Osteoblast (primary cell): ENCODE measurements around the gene DCAF15. TPM values are rescaled to one million over a fixed set of nuclear protein-coding genes. Genes with fewer than 3 reads are reported as not detected.

Experiments
- DNase-seq: peaks from one replicate; pipeline ENCODE4 v3.0.0; 2011; ENCODE audit warnings: low spot score, mixed read lengths; ENCODE audit not compliant: insufficient read length; ENCODE audit errors: missing footprints
- H2AFZ ChIP-seq: 2 replicates; pipeline ENCODE4 v1.6.0; 2011; ENCODE audit warnings: mild to moderate bottlenecking, low read length
- H3K27ac ChIP-seq: 2 replicates; pipeline ENCODE4 v1.5.1; 2011; ENCODE audit warnings: mild to moderate bottlenecking, low read depth, low read length, moderate library complexity
- H3K27me3 ChIP-seq: 2 replicates; pipeline ENCODE4 v1.6.0; 2012; ENCODE audit warnings: mild to moderate bottlenecking, control low read depth, inconsistent platforms, low read length, moderate library complexity; ENCODE audit not compliant: insufficient read depth
- H3K36me3 ChIP-seq: 2 replicates; pipeline ENCODE4 v1.5.1; 2011; ENCODE audit warnings: mild to moderate bottlenecking, low read length, control low read depth, moderate library complexity; ENCODE audit not compliant: insufficient read depth
- H3K4me1 ChIP-seq: 2 replicates; pipeline ENCODE4 v1.5.1; 2011; ENCODE audit warnings: mild to moderate bottlenecking, low read length, control low read depth, moderate library complexity; ENCODE audit not compliant: insufficient read depth
- H3K4me2 ChIP-seq: 2 replicates; pipeline ENCODE4 v1.6.0; 2011; ENCODE audit warnings: mild to moderate bottlenecking, low read length; ENCODE audit not compliant: insufficient read depth
- H3K4me3 ChIP-seq: fragments of 200-600 bp; sonication (generic); 3 replicates; pipeline ENCODE4 v1.5.1; 2012; ENCODE audit warnings: mild to moderate bottlenecking, low read length, inconsistent platforms; ENCODE audit not compliant: insufficient read depth
- H3K79me2 ChIP-seq: 2 replicates; pipeline ENCODE4 v1.6.0; 2012; ENCODE audit warnings: mild to moderate bottlenecking, low read length, control low read depth, inconsistent platforms; ENCODE audit not compliant: insufficient read depth
- H3K9me3 ChIP-seq: 2 replicates; pipeline ENCODE4 v1.5.1; 2011; ENCODE audit warnings: low read depth, low read length, control low read depth
- H4K20me1 ChIP-seq: 2 replicates; pipeline ENCODE4 v1.6.0; 2012; ENCODE audit warnings: mild to moderate bottlenecking, low read length, control low read depth; ENCODE audit not compliant: insufficient read depth
- total RNA-seq: library from RNA; depleted of rRNA; stranded (reverse); fragments of >200 nt; gene quantifications from 2 replicates; pipeline ENCODE4 v1.2.3, GENCODE V29; 2012
- TF ChIP-seq, protein P1 (sequence below): IDR thresholded peaks from 2 replicates; pipeline ENCODE4 v1.5.1; 2011; ENCODE audit warnings: mild to moderate bottlenecking, low read depth, low read length, moderate library complexity; ENCODE audit errors: extremely low read depth

Gene DCAF15
- total RNA-seq, 1 donor = 11.9 TPM

DNA sequence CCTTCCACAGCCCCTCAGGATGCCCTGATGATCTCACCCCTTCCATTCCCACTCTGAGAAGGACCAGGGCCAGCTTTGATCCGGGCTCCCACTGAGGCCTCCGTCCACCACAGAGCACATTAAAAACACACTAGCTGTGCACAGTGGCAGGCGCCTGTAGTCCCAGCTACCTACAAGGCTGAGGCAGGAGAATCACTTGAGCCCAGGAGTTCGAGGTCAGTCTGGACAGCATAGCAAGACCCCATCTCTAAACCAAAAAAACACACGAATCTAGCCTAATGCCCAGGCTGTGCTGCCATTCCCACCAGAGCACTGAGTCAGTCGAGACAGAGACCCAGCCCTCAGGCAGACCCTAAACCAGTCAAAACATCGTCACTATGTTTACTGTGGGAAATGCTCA is 39.7 kb downstream of the DCAF15 start:
- H3K4me1 ChIP-seq = peaks cover 9% of the 10 kb centered on the region
- H4K20me1 ChIP-seq = peaks cover 5% of the 10 kb centered on the region
- TF ChIP-seq, protein P1, sequence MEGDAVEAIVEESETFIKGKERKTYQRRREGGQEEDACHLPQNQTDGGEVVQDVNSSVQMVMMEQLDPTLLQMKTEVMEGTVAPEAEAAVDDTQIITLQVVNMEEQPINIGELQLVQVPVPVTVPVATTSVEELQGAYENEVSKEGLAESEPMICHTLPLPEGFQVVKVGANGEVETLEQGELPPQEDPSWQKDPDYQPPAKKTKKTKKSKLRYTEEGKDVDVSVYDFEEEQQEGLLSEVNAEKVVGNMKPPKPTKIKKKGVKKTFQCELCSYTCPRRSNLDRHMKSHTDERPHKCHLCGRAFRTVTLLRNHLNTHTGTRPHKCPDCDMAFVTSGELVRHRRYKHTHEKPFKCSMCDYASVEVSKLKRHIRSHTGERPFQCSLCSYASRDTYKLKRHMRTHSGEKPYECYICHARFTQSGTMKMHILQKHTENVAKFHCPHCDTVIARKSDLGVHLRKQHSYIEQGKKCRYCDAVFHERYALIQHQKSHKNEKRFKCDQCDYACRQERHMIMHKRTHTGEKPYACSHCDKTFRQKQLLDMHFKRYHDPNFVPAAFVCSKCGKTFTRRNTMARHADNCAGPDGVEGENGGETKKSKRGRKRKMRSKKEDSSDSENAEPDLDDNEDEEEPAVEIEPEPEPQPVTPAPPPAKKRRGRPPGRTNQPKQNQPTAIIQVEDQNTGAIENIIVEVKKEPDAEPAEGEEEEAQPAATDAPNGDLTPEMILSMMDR = no peak
- no peak overlapping the region for H3K27ac ChIP-seq
- H3K27me3 ChIP-seq = no peaks in the 10 kb centered on the region
- H3K36me3 ChIP-seq = peaks cover 5% of the 10 kb centered on the region
- H3K4me3 ChIP-seq = no peak overlapping the region
- DNase-seq = peak; percentile 66
- peaks cover 11% of the 10 kb centered on the region for H3K79me2 ChIP-seq
- H3K4me2 ChIP-seq = no peak overlapping the region
- H3K9me3 ChIP-seq = no peaks in the 10 kb centered on the region
- H2AFZ ChIP-seq = no peak overlapping the region

DNA sequence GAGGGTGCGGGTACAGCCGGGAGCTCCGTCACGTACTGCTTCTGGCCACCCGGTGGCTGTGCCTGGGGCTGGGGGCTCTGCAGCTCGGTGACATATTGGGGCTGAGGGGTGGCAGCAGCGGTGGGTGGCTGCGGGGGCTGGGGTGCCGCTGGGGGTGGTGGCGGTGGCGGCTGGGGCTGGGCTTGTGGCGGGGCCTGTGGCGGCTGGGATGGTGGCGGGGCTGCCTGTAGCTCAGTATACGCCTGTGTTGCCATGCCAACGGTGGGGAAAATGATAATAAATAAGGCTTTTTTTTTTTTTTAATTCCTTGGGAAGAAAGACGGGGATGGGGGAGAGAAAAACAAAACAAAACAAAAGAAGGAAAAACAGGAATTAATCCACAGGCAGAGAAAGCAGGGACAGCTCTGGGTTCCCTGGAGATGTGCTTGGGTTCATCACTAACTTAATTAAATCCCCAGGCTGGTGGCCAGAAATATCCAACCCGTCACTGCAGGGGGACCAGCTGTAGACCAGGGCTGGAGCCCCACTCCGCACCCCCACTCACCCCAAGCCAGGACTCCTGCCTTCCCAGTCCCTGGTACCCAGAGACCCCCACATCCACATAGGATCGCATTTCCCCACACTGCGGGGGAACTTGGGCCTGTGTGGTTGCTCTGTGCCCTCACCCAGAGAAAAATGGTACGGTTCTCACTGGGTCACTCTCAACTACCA is 41.4 kb downstream of the DCAF15 start:
- H3K4me3 ChIP-seq = no peak overlapping the region
- peak overlapping the region; percentile 17 for H3K27ac ChIP-seq
- H3K36me3 ChIP-seq = peaks cover 5% of the 10 kb centered on the region
- no peaks in the 10 kb centered on the region for H3K9me3 ChIP-seq
- H4K20me1 ChIP-seq = peaks cover 10% of the 10 kb centered on the region
- H3K27me3 ChIP-seq = no peaks in the 10 kb centered on the region
- DNase-seq = peak; percentile 79
- peaks cover 7% of the 10 kb centered on the region for H3K4me1 ChIP-seq
- TF ChIP-seq, protein P1 = no peak
- H3K4me2 ChIP-seq = no peak overlapping the region
- peaks cover 21% of the 10 kb centered on the region for H3K79me2 ChIP-seq
- H2AFZ ChIP-seq = no peak overlapping the region

DNA sequence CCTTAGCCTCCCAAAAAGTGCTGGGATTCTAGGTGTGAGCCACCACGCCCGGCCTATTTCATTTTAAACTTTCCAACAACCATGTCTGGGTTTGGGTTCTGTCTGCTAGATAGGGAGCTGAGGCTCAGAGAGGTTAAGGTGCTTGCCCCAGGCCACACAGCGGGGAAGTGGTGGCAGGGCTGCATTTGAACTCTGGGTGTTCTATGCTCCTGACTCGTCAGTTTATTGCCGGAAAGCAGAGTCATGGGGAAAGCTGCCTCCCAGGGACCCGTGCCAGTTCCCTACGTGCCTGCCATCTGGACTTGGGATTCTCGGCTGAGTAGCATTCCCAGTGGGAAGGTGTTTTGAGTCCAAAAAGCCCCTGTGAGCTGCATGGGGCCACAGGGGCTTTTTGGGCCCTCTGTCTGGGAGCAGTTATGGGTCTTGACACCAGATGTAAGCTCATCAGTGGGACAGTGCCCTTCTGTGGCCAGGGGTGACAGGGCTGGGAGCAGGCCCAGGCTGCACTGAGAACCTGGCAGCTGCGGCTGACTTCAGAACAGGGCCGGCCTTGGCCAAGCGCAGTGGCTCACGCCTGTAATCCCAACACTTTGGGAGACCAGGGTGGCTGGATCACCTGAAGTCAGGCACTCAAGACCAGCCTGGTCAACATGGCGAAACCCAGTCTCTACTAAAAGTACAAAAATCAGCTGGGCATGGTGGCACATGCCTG is 42.9 kb downstream of the DCAF15 start:
- Histone ChIP-seq H3K4me2 (no peak overlapping the region), H4K20me1 (peaks cover 11% of the 10 kb centered on the region), H3K9me3 (peaks cover 2% of the 10 kb centered on the region), H3K27ac (peak overlapping the region; percentile 17), H3K4me3 (no peak overlapping the region), H3K36me3 (peaks cover 5% of the 10 kb centered on the region), H3K27me3 (no peaks in the 10 kb centered on the region), H3K4me1 (peaks cover 7% of the 10 kb centered on the region), H3K79me2 (peaks cover 28% of the 10 kb centered on the region), H2AFZ (no peak overlapping the region)
- TF ChIP-seq, protein P1 = no peak
- peak; percentile 96 for DNase-seq
